Stromal cell of bone marrow (primary cell): ENCODE results near the gene ZNRF1.

Source experiments
- DNase-seq: peaks from one replicate; pipeline ENCODE4 v3.0.0-alpha.2; 2012; ENCODE audit warnings: low read depth

ZNRF1 gene

GRCh38 chr16:75099738-75100602 lies 101.1 kb downstream of the ZNRF1 start:
- DNase-seq = no peak

GRCh38 chr16:75100603-75100990 lies 101.8 kb downstream of the ZNRF1 start:
- no peak for DNase-seq

DNA sequence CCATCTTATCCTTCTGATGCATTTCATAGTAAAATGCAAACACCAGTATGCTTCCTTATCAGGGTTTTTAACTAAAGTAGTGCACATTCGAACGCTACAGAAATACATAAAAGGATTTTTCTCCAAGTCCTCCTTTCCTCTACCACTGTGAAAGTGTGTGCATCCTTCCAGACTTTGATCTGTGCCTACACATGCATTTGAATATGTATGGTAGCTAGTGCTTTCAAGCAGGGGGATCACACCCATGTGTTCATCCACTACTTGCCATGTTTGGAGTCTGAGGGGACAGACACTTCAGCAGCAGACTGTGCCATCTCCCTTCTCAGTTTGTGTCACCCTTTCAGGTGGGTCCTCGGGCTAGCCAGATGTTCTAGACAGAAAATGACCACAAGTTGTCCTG lies 102.8 kb downstream of the ZNRF1 start:
- no peak for DNase-seq

GRCh38 chr16:75102595-75102994 lies 103.8 kb downstream of the ZNRF1 start:
- DNase-seq = no peak

DNA sequence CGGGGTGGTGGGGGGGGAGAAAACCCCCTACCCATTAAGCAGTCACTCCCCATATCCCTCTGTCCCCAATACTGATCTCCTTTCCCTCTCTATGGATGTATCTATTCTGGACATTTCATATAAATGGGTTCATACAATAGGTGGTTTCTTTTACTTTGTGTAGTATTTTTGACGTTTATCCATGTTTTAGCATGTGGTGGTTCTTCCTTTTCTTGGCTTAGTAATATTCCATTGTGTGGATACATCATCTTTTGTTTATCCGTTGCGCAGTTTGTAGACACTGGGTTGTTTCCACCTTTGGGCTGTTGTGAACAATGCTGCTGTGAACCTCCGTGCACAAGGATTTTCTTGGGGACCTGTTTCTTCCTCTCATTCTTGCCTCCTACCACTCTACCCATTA lies 105.2 kb downstream of the ZNRF1 start:
- no peak for DNase-seq

DNA sequence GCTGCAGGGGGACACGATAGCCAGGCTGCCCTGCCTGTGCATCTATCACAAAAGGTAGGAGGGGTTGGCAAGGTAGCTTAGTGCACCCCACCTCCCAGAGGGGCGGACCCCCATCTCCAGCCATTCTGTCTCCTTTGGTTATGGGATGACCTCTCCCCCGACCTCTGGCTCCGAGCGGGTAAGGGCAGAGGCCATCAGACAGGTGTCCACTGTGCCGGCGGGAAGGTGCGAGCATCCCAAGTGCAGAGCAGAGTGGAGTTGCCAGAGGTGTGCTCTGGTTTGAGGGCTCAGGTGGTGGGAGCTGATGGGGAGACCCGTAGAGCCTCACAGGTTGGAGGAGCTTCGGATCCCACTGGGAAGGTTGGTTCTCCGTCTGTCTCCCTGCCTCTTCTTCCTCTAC lies 106.0 kb downstream of the ZNRF1 start:
- DNase-seq = no peak

- no peak for DNase-seq
Observed at GRCh38 chr16:75105306-75106061, 106.7 kb downstream of the ZNRF1 start.

DNA sequence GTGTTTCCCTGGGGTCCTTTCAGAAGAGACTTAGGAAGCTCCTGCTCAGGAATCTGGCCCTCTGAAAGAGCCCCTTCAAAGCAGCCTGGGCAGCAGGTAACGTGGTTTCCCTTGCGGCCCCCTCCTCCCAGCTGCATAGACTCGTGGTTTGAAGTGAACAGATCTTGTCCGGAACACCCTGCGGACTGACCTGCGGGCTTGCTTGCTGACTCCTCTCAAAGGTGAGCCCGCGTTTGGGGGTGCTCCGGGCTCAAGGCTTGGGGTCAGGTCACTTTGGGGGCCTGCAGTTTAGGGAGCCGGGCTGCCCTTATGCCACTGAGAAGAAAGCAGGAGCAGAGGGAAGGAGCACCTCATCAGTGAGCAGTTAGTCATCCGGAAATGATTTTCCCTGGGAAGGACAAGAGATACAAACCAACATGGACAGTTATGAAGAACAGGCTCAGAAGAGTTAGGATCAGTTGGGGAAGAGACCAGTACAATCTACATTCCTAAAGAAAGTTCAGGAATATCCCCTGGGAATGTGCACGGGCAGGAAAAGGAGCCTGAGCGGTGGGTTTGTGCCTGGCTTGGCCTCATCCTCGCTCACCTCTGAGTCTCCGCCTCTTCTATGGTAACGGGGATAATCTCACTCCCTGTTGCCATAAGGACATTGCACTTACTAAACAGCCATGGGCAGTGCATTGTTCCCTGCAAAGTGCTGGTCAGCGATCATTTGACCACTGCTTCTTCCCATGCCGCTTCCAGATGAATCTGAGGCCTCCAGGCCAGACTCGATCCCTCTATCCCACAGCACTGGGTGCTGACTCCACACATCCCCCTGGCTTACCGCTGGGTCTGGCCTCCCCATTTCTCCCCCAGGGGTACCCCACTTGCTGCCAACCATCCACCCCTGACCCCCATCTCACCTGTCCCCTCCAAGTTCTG lies 107.8 kb downstream of the ZNRF1 start:
- no peak for DNase-seq

DNA sequence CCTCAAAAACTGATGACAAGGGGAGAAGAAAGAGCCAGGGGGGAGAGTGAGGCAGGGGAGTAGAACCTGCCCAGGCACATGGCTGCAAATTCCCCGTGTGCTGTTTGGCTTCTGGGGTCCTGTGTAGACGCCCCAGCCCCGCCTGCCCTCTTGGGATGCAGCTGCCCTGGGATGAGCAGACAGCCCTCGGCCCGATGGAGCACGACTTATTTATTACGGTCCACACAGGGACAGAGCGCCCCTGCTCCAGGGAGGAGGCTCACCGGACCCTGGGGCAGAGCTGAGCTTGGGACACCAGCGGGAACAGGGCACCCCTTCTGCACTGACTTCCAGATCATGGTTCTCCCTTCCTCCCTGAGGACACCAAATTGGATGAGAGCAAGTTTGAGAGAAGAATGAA lies 108.7 kb downstream of the ZNRF1 start:
- DNase-seq = no peak

GRCh38 chr16:75108792-75109731 lies 110.2 kb downstream of the ZNRF1 start:
- peak; percentile 87 for DNase-seq

DNA sequence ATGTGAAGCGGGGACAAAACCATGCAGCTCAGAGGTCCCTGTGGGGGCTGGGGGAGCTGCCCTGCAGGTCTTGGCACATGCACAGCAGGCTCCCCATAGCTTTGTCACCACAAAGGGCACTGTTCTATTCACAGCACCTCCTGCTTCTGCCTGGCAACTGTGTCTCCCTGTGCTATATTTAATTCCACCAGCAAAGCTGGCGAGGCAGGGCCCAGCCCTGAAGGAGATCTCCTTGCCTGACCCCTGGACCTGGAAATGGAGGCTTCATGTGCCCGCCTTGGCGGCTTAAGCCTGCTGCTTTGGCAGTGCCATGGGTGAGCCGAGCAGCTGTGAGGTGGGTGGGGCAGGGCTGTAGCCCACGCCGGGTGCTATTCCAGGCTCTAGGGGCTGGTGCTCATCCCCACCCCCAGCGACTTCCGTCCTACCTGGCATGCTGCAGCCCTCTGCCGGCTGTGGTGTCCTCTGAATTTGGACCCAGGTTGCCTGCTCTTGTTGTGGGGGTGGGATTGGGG lies 111.0 kb downstream of the ZNRF1 start:
- DNase-seq = no peak

DNA sequence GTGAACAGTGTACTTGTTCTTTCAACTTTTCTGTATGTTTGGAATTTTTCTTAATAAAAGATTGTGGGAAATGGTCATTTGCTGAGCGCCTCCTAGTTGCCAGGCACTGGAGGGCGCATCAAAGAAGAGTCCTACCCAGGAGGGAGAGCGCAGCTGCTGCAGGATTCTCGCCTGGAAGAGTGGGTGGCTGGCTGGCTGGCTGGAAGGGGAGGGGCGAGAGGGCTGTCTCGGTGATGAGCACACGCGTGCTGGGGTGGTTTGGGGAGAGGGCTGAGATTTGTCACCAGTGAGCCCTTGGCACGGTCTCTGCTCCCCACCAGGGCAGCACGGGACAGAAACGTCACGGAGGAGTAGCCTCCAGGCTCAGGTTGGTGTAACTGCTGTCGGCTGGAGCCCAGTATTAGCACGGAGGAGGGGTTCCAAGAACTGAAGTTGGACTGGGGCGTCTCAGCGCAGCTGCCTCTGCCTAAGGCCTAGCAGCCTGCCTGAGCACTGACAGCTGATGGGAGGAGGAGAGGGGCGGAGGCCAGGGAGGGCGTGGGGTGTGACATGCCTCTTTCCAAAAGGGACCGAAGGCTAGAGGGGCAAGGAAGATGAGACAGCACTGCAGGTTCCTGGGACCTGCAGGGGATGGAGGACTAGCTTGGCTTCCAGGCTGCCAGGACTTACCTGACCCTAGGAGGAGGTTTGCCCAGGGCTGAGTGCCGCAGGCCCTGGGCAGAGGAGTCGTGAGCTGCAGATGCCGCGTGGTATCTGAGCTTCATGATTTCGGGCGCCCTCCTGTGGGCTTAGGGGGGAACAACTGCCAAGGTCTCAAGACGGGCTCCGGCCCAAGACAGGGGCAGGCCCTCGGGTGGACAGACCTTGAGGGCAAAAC lies 112.1 kb downstream of the ZNRF1 start:
- peak; percentile 81 for DNase-seq

GRCh38 chr16:75111514-75111940 lies 112.7 kb downstream of the ZNRF1 start:
- DNase-seq = no peak

DNA sequence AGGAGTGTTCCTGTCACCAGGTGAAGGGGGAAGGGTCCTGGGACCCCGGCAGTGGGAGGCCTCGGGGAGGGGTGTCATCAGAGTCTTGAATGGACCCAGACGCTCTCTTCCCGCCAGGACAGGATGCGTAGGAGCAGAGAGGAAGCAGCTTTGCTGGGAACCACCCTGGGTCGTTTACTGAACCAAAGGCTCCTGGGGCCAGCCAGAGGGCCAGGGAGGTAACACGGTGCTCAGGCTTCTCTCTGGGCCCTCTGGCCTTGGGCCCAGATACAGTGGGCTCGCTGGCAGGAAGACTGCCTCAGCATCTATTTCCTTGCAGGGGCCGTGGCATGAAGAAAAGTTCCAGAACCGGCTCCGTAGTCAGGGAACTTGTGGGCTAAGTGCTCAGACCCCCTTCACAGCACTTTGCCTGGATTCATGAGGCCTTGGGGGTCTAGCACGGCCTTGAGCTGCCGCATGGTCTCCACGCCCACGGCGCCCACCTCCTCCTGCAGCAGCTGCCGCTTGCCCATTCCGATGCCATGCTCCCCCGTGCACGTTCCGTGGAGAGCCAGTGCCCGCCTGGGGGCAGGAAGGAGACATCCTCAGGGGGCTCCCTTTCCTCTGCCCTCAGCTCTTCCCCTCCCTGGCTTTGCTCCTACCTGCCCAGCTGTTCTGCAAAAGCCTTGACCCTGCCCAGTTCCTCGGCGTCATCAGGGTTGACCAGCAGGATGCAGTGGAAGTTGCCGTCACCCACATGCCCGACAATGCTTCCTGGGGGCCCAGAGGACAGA lies 113.3 kb downstream of the ZNRF1 start:
- DNase-seq = no peak

GRCh38 chr16:75112734-75113491 lies 114.1 kb downstream of the ZNRF1 start:
- DNase-seq = no peak

DNA sequence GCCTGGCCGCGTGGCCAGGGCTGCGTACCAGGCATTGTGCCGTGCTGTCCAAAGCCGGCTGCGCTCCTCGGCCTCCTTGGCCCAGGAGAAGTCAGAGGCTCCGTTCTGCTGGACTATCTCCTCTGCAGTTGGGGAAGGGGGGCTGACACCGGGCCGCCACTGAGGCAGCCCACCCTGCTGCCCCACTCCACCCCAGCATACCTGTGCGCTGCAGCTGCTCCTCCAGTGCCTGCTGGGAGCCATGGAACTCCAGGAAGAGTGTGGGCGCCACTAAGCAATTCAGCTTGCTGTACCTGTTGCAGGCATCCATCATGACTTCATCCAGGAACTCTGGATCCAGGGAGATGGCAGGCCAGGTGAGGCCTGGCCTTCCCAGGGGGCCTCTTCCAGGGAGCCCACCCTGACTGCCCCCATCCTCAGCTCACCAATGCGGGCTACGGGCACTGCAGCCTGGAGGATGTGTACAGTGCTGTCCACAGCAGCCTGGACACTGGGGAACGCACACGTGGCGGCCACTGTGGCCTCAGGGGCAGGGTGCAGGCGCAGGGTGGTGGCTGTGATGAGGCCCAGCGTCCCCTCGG lies 114.8 kb downstream of the ZNRF1 start:
- DNase-seq = no peak

GRCh38 chr16:75114179-75114945 lies 115.5 kb downstream of the ZNRF1 start:
- no peak for DNase-seq
